ENCODE measurements around the gene KRT5.

DNA sequence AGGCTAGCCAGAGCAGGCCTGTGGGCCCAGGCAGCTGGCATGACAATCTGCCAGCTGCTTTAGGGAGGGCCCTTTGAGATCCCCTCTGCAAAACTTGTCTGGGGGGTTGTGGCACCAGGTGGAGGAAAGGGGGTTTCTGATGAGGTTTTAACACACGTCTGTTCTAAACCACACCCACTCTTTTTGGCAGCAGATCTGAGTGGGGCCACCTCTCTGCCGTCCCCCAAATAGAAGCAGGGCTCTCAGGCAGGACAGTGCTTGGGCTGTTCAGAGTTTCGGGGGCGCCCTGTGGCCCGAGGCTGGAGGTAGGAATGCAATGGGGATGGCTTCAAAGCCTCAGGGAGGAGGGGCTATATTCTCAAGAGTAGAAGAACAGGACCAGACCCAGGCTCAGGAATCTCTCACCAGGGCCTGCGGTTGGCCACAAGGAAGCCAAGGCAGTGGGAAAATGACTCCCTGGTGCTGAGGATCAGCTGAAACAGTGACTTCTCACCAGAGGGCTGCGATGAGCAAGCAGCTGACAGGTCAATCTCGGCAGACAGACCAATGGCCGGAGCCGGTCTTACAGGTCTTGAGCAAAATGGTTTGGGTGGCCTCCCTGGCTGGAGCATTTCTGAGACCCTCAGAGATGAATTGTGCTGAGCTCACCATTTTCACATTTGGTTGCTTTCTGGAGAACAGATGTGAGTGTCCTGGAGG lies 1.5 kb upstream of the KRT5 start:
- TF ChIP-seq PHF20 (CRISPR knock-in tag; IDR thresholded peaks at IDR 0.05): no peak
- no peak for TF ChIP-seq JUN (CRISPR knock-in tag; IDR thresholded peaks at IDR 0.05)
- TF ChIP-seq POLR2AphosphoS2 (IDR thresholded peaks at IDR 0.05; ENCODE audit: low read depth, low read length): no peak
- TF ChIP-seq PHF21A (CRISPR knock-in tag; IDR thresholded peaks at IDR 0.05): no peak
- TF ChIP-seq, protein P1, sequence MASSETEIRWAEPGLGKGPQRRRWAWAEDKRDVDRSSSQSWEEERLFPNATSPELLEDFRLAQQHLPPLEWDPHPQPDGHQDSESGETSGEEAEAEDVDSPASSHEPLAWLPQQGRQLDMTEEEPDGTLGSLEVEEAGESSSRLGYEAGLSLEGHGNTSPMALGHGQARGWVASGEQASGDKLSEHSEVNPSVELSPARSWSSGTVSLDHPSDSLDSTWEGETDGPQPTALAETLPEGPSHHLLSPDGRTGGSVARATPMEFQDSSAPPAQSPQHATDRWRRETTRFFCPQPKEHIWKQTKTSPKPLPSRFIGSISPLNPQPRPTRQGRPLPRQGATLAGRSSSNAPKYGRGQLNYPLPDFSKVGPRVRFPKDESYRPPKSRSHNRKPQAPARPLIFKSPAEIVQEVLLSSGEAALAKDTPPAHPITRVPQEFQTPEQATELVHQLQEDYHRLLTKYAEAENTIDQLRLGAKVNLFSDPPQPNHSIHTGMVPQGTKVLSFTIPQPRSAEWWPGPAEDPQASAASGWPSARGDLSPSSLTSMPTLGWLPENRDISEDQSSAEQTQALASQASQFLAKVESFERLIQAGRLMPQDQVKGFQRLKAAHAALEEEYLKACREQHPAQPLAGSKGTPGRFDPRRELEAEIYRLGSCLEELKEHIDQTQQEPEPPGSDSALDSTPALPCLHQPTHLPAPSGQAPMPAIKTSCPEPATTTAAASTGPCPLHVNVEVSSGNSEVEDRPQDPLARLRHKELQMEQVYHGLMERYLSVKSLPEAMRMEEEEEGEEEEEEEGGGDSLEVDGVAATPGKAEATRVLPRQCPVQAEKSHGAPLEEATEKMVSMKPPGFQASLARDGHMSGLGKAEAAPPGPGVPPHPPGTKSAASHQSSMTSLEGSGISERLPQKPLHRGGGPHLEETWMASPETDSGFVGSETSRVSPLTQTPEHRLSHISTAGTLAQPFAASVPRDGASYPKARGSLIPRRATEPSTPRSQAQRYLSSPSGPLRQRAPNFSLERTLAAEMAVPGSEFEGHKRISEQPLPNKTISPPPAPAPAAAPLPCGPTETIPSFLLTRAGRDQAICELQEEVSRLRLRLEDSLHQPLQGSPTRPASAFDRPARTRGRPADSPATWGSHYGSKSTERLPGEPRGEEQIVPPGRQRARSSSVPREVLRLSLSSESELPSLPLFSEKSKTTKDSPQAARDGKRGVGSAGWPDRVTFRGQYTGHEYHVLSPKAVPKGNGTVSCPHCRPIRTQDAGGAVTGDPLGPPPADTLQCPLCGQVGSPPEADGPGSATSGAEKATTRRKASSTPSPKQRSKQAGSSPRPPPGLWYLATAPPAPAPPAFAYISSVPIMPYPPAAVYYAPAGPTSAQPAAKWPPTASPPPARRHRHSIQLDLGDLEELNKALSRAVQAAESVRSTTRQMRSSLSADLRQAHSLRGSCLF (CRISPR knock-in tag; IDR thresholded peaks at IDR 0.05; ENCODE audit: borderline replicate concordance): no peak
- no peak for TF ChIP-seq KDM4B (CRISPR knock-in tag; IDR thresholded peaks at IDR 0.05)
- TF ChIP-seq, protein P2, sequence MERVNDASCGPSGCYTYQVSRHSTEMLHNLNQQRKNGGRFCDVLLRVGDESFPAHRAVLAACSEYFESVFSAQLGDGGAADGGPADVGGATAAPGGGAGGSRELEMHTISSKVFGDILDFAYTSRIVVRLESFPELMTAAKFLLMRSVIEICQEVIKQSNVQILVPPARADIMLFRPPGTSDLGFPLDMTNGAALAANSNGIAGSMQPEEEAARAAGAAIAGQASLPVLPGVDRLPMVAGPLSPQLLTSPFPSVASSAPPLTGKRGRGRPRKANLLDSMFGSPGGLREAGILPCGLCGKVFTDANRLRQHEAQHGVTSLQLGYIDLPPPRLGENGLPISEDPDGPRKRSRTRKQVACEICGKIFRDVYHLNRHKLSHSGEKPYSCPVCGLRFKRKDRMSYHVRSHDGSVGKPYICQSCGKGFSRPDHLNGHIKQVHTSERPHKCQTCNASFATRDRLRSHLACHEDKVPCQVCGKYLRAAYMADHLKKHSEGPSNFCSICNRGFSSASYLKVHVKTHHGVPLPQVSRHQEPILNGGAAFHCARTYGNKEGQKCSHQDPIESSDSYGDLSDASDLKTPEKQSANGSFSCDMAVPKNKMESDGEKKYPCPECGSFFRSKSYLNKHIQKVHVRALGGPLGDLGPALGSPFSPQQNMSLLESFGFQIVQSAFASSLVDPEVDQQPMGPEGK (CRISPR knock-in tag; IDR thresholded peaks at IDR 0.05): no peak
- no peak for TF ChIP-seq ATF6 (CRISPR knock-in tag; conservative IDR thresholded peaks at IDR 0.05)
- no peak for TF ChIP-seq CTCF (CRISPR knock-in tag; IDR thresholded peaks at IDR 0.05)
- no peak for TF ChIP-seq ZNF550 (CRISPR knock-in tag; IDR thresholded peaks at IDR 0.05; ENCODE audit: borderline replicate concordance)
- no peak for TF ChIP-seq ZHX2 (IDR thresholded peaks at IDR 0.05; ENCODE audit: low read depth)
- TF ChIP-seq ZHX2 (CRISPR knock-in tag; IDR thresholded peaks at IDR 0.05; ENCODE audit: borderline replicate concordance): no peak
- TF ChIP-seq HINFP (CRISPR knock-in tag; IDR thresholded peaks at IDR 0.05; ENCODE audit: low read depth): no peak
- no peak for TF ChIP-seq IKZF1 (IDR thresholded peaks at IDR 0.05)
